GM19351 (cell line): Measurements from ENCODE around the gene BCL6B.
A peak's percentile ranks its signal among the peaks of the same experiment; 100 is the strongest.

Experiments
- ATAC-seq: cut with Tn5 transposase; IDR thresholded peaks from one replicate; pipeline ENCODE4 v1.9.1; 2021; ENCODE audit warnings: mild to moderate bottlenecking, moderate library complexity; ENCODE audit not compliant: unreplicated experiment

The BCL6B gene

GRCh38 chr17:7005716-7006115 lies 17.1 kb upstream of the BCL6B start:
- no peak for ATAC-seq

- no peak for ATAC-seq
Measured at GRCh38 chr17:7007143-7007542, 15.7 kb upstream of the BCL6B start.

DNA sequence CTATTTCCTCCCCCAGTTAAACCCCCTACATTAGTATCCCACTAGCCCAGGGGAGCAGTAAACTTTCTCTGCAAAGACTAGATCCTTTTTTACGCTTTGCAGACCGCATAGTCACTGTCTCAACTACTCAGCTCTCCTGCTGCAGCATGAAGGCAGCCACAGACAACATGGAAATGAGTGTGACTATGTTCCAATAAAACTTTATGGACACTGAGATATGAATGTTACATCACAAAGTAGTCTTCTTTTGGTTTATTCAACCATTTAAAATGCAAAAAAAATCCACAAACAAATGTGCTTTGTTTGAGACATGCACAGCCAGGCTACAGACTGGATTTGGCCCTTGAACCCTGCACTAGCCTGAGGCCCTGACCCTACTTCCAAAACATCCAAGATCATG lies 12.3 kb upstream of the BCL6B start:
- ATAC-seq: no peak

DNA sequence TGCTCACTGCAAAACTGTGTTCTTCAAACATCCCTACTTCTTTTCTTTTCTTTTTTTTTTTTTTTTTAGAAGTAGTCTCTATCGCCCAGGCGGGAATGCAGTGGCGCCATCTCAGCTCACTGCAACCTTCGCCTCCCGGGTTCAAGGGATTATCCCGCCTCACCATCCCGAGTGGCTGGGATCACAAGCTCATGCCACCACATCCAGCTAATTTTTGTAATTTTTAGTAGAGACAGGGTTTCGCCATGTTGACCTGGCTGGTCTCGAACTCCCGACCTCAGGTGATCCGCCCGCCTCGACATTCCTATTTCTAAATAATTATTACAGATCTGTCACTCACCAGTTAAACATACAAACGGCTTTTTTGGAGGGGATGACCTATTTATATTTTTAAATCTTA lies 11.4 kb upstream of the BCL6B start:
- no peak for ATAC-seq

DNA sequence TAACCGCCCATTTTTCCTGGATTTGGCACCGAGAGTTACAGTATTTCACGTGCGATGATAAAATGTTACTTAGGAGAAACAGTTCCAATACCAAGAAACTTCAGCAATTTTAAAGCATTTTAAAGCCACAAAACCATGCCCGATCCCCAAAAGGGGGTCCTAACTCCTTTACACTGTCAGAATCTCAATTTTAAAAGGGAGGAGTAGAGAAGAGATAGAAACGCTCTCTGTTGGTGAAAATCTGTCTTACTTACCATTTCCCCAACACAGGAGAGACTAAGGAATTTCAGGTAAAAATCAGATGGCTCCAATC lies 11.0 kb upstream of the BCL6B start:
- ATAC-seq: no peak

DNA sequence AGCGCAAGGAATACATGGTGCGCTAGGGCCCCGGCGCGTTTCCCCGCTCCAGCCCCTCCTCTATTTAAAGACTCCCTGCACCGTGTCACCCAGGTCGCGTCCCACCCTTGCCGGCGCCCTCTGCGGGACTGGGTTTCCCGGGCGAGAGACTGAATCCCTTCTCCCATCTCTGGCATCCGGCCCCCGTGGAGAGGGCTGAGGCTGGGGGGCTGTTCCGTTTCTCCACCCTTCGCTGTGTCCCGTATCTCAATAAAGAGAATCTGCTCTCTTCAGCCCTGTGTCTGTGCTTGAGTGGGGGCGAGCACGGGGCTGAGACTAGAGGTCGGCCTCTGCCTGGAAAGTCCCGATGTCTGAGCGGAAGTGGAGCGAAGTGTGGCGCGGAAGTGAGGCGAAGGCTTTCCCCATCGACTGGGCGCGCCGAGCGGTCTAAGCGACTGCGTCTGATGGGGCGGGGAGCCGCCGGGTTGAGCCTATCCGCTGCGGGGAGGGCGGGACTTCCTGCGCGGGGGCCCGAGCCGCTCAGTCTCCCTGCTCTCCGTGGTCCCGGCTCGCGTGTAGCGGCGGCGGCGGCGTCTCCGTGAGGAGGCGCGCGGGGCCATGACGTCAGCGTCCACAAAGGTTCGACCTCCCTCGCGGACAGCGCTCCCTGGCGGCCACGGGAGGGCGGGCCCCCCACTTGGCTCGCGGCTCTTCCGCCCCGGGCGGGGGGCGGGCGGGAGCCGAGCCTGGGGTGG lies 8.4 kb upstream of the BCL6B start:
- peak; percentile 82 for ATAC-seq

- peak; percentile 11 for ATAC-seq
Measured at GRCh38 chr17:7014995-7015958, 7.6 kb upstream of the BCL6B start.

DNA sequence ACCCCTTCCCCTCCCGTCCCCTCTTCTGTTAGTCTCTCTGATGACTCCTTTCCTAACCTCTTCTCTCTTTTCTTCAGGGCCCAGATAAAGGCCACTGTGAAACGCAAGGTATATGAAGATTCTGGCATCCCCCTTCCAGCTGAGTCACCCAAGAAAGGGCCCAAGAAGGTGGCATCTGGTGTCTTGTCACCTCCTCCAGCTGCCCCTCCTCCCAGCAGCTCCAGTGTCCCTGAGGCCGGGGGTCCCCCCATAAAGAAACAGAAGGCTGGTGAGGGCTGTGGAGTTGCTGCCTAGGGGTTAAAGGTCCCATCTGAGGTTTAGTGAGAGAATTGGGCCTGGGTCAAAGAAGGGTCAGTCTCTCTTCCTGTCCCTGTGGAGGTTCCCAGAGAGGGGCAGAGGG lies 6.4 kb upstream of the BCL6B start:
- ATAC-seq: no peak

DNA sequence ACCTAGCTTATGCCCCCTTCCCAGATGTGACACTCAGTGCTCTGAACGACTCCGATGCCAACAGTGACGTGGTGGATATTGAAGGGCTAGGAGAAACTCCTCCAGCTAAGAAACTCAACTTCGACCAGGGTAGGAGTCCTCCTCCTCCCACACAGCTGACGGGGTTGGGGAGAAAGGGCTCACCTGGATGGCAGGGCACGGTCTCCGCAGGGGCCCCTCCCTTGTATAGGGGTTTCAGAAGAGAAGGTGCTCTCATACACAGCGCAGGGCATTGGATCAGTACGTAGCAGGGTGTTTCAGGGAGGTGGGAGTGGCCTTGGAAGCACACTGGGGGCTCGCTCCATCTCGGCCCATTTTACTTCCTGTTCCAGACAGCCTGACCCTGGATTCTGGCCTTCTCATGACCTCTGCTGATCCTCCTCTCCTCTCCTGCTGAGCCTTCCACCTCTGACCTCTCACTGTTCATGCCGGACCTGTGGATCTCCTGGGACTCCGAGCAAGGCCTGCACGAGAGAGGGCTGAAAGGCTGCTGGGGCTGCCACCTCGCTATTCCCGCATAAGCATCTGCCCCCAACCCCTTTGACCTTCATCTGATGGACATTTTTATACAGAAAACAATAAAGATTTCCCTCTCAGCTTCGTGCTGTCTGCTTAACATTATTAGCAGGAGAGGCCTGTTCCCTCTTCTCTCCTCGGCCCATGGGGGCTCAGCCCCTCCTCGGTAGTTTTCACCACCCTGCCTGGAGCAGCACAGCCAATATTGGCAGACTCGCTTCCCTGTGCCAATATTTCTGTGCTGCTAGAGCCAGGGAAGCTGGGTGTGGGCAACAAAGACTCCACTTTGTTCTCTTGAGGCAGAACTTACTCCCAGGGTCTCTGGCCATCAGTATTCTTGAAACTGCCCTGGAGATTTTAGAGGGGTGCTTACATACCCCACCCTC lies 5.7 kb upstream of the BCL6B start:
- no peak for ATAC-seq

DNA sequence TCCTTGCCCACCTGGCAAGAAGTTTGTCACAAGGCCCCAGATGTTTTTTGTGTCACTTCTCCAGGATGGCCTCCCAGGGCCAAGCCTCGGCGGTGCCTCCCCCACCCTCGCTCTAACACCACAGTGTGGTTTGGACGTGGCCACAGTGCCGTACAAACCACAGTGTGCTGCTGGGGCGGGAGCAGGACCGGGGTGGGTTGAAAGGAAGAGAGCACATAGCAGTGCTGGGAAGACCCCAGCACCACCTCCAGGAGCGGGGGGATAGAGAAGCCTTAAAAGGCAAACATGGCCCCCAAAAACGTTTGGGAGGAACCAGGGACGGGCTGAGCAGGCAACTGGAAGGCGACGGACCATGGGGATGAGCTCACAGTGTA lies 5.0 kb upstream of the BCL6B start:
- ATAC-seq: no peak

DNA sequence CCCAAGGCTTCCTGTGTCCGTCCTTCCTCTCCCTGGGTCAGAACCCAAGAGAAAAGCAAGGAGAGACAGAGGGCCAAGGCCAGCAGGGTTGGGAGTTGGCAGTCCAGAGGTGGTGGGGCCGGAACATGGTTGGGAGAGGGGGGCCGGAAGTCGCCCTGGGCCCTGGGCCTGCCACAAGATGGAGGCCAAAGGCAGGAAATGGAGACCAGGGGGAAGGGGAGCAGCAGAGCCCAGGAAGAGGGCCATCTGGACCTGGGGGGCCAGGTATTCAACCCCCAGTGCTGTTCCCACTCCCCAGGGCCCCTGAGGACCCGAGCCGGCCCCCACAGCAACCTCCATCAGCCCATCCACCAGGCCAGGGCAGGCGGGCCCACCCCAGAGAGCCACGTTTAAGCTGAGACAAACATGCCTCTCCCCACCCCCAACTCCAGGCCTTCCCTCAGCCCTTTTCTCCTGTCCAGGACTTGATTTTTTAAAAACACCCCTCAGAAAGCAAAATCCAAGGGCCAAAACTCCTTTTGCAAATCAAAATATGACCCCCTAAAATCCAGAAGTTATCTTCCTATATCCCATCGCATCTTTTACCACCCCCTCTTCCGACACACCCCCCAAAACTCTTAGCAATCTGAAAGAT lies 4.4 kb upstream of the BCL6B start:
- no peak for ATAC-seq

DNA sequence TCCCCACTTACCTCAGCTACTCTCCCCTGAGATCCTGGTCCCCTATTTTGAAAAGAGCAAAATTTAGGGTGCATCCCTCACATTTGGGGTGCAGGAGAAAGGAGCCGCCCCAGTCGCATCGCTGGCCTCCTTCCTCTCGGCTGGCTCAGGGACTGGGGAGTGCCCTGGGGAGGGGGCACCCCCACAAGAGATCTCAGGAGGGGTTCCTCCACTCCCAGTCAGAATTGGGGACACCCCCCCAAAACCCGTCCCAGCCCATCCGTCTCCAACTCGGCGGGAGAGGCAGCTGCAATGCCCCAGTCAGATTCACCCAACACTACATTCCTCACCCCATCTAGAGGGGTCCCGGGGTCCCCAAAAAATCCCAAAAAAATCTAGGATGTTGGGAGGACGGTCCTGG lies 3.5 kb upstream of the BCL6B start:
- ATAC-seq: no peak

GRCh38 chr17:7019839-7020519 lies 2.9 kb upstream of the BCL6B start:
- no peak for ATAC-seq

DNA sequence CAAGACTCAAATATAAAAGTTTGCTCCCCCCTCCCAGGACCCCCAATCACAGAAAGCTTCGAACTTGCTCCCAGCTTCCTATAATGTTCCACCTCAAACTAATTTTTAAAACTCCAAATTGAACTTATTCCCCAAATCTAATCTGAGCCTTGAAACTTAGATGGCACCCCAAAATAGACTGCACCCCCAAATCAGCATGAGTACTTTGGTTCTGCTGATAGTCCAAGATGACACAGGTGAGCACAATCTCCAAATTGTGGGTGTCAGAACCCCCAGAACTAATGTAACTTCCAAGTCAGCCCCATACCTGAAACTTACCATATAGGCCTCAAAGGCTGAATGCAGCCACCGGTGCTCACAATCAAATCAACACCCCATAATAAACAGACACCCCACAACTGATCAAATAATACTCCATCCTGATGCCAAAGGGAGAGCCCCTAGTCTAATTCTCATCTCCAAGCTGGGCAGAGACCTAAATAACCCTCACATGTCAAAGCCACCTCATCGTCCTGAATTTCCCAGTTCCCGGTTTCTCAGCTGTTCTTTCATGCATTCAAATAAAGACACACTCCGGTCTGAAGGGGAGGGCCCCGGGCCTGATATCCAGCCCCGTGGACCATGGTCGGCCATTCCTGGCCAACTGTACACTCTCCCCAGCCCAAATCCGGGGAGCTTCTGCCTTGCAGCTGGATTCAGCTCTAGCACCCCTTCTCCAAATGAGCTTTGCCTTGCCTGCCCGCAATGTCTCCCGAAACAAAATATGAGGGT lies 1.8 kb upstream of the BCL6B start:
- ATAC-seq: no peak

GRCh38 chr17:7021993-7022778 lies 664 bp upstream of the BCL6B start:
- peak; percentile 76 for ATAC-seq

GRCh38 chr17:7023576-7024401 lies 939 bp downstream of the BCL6B start:
- no peak for ATAC-seq

DNA sequence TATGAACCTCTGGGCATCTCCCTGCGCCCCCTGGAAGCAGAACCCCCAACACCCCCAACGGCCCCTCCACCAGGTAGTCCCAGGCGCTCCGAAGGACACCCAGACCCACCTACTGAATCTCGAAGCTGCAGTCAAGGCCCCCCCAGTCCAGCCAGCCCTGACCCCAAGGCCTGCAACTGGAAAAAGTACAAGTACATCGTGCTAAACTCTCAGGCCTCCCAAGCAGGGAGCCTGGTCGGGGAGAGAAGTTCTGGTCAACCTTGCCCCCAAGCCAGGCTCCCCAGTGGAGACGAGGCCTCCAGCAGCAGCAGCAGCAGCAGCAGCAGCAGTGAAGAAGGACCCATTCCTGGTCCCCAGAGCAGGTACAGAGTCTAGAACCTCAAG lies 1.5 kb downstream of the BCL6B start:
- no peak for ATAC-seq

DNA sequence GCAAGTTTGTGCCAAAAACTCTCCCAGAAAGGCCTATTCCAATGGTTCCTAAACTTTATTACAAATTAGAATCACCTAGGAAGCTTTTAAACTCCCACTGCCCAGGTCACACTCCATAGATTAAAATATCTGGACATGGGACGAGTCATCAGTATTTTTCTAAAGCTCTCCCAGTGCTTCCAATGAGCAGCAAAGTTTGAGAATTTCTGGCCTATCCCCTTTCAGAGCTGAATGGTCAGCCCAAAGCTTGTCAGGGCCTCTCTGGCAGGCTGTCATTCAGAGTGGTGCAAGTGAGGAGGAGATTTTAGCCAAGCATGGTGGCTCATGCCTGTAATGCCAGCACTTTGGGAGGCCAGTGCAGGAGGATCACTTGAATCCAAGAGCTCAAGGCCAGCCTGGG lies 2.4 kb downstream of the BCL6B start:
- ATAC-seq: no peak
